NCI-H1694 (cell line): ENCODE data around the gene ZBTB46.

Experiments
- DNase-seq: peaks from one replicate; lab custom pipeline; 2025; lab: John Stamatoyannopoulos, UW

Gene ZBTB46

GRCh38 chr20:63703976-63704748 is 126.9 kb downstream of the ZBTB46 start:
- DNase-seq: no peak

GRCh38 chr20:63703471-63703975 is 127.5 kb downstream of the ZBTB46 start:
- DNase-seq: no peak

GRCh38 chr20:63702751-63703470 is 128.2 kb downstream of the ZBTB46 start:
- DNase-seq: no peak

GRCh38 chr20:63702036-63702665 is 128.9 kb downstream of the ZBTB46 start:
- no peak for DNase-seq

GRCh38 chr20:63701329-63702035 is 129.6 kb downstream of the ZBTB46 start:
- no peak for DNase-seq

- DNase-seq: no peak
Observed at GRCh38 chr20:63701051-63701328, 130.1 kb downstream of the ZBTB46 start.

- DNase-seq: no peak
Observed at GRCh38 chr20:63700199-63701050, 130.6 kb downstream of the ZBTB46 start.

GRCh38 chr20:63699466-63700198 is 131.4 kb downstream of the ZBTB46 start:
- no peak for DNase-seq

GRCh38 chr20:63698739-63699465 is 132.2 kb downstream of the ZBTB46 start:
- DNase-seq: no peak

- no peak for DNase-seq
Observed at GRCh38 chr20:63697868-63698545, 133.1 kb downstream of the ZBTB46 start.

GRCh38 chr20:63697357-63697867 is 133.7 kb downstream of the ZBTB46 start:
- no peak for DNase-seq

- no peak for DNase-seq
Observed at GRCh38 chr20:63696628-63697356, 134.3 kb downstream of the ZBTB46 start, which contains the start of gene TNFRSF6B. TNFRSF6B (plus strand) TSS chr20:63696652; CDS start chr20:63696768, 116 bp downstream.

GRCh38 chr20:63696306-63696627 is 134.8 kb downstream of the ZBTB46 start:
- DNase-seq: no peak

- DNase-seq: no peak
Observed at GRCh38 chr20:63695424-63696305, 135.4 kb downstream of the ZBTB46 start.

GRCh38 chr20:63694584-63695423 is 136.3 kb downstream of the ZBTB46 start:
- no peak for DNase-seq

- DNase-seq: no peak
Observed at GRCh38 chr20:63693733-63694583, 137.1 kb downstream of the ZBTB46 start.
